Neural cell (in vitro differentiated cells): ENCODE data around the gene SYF2.

Source experiments
- CTCF ChIP-seq: fragments of 450-650 bp; IDR thresholded peaks from 2 replicates; pipeline ENCODE4 v1.5.1; 2014; ENCODE audit warnings: antibody characterized with exemption, mild to moderate bottlenecking, moderate library complexity; ENCODE audit not compliant: poor library complexity, severe bottlenecking
- EP300 ChIP-seq: fragments of 450-650 bp; conservative IDR thresholded peaks from 2 replicates; pipeline ENCODE4 v1.6.1; 2014; ENCODE audit warnings: antibody characterized with exemption, mild to moderate bottlenecking, moderate library complexity; ENCODE audit not compliant: poor library complexity, severe bottlenecking
- EZH2 ChIP-seq: fragments of 200-600, 300-800 bp; shearing (Covaris generic), sonication (generic); IDR thresholded peaks from 2 replicates; pipeline ENCODE4 v1.6.1; 2014; ENCODE audit warnings: antibody characterized with exemption, low read length, borderline replicate concordance, mild to moderate bottlenecking; ENCODE audit not compliant: insufficient read depth, poor library complexity, severe bottlenecking
- MXI1 ChIP-seq: fragments of 450-650 bp; conservative IDR thresholded peaks from 2 replicates; pipeline ENCODE4 v1.6.1; 2014; ENCODE audit warnings: antibody characterized with exemption, mild to moderate bottlenecking; ENCODE audit not compliant: poor library complexity, severe bottlenecking
- REST ChIP-seq: IDR thresholded peaks from 2 replicates; pipeline ENCODE4 v1.6.1; 2012; ENCODE audit warnings: borderline replicate concordance

- TF ChIP-seq EZH2 (no peak), CTCF (no peak), REST (no peak), MXI1 (no peak), EP300 (peak; percentile 20)
Measured at GRCh38 chr1:25255706-25256577, 23.6 kb upstream of the SYF2 start.
